HG03521 (cell line): ENCODE results near the gene SND1.

ENCODE experiments used
- ATAC-seq: cut with Tn5 transposase; IDR thresholded peaks from one replicate; pipeline ENCODE4 v1.9.1; 2021; ENCODE audit warnings: mild to moderate bottlenecking, moderate library complexity; ENCODE audit not compliant: unreplicated experiment

The SND1 gene

GRCh38 chr7:127798023-127798422 is 146.0 kb downstream of the SND1 start:
- ATAC-seq: no peak

- no peak for ATAC-seq
Observed at GRCh38 chr7:127798769-127799372, 146.9 kb downstream of the SND1 start.

GRCh38 chr7:127799535-127800305 is 147.7 kb downstream of the SND1 start:
- ATAC-seq: no peak

GRCh38 chr7:127802845-127803244 is 150.9 kb downstream of the SND1 start:
- no peak for ATAC-seq

GRCh38 chr7:127803626-127804025 is 151.6 kb downstream of the SND1 start:
- ATAC-seq: no peak

- no peak for ATAC-seq
Observed at GRCh38 chr7:127807340-127807739, 155.3 kb downstream of the SND1 start.

DNA sequence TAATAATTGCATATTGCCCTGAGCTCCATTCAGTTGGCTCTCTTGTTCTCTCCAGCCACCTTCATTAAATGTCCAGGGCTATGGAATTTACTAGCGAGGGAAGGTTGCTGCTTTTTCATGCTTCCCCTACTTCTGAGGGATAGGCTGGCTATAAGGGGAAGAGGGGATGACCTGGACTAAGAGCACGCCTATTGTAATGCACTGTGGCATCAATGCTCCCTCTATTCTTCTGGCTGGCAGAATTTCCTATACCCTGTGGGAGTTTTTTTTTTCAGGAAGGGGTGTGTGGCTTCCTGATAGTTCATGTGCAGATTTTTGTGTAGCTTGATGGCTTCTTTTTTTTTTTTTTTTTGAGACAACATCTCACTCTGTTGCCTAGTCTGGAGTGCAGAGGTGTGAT is 155.8 kb downstream of the SND1 start:
- no peak for ATAC-seq

DNA sequence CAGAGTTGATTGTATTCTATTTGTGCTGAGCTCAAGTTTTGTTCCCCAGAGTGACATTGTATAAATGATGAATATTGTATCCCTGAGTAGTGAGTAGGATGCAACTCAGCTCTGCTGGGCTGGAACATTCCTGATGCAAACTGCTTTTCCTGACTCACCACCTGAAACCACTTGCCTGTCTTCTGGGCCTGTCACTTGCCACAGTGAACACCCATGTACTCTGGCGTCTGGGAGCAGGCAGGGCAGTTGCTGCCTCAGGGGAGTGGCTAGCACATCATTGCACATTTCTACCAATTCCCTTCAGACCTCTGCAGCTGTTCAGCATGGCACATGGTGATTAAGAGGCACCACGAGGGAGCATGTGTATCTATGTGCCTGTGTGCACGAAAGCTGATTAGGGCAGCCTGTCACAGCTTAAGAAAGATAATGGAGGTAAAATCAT is 157.3 kb downstream of the SND1 start:
- no peak for ATAC-seq

- no peak for ATAC-seq
Observed at GRCh38 chr7:127810113-127810512, 158.1 kb downstream of the SND1 start.

- no peak for ATAC-seq
Observed at GRCh38 chr7:127810696-127811660, 159.0 kb downstream of the SND1 start.

DNA sequence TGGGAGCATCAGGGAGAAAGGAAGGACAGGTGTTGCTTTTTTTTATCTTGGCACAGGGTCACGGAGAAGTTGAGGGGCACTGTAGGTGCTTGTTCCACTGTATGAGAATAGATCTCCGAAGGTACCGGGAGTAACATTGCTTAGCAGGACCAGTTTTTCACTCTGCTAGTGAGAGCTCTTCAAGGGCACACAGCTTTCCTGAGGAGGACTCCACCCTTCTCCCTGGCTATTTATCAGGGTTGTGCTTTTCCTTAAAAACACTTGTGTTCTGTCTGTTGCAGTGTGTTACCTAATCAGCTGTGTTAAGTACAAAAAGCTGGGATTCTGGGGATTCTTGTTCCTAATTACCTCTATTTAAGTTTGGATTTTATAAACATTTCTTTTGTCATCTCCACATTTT is 160.5 kb downstream of the SND1 start:
- ATAC-seq: no peak

- ATAC-seq: no peak
Observed at GRCh38 chr7:127813991-127814541, 162.1 kb downstream of the SND1 start.

DNA sequence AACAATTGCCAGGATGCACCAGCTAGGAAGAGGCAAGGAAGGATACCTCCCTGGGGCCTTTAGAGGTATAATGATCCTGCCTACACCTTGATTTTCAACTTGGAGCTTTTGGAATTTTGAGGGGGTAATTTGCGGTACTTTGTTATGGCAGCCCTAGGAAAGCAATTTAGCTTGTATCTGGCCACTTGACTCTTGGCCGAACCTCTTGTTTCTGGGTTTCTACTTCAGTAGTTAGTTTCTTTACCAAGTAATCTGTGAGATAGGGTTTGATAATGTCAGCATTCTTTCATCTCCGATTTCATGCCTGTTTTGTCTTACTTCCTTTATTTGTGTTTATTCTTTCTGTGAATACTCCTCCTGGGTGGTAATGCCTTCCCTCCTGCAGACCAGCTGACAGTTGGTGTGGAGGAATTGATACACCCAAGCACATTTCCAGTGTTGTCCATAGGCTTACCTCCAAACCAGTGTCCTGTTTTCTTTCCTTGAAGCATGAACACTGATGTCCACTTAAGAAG is 163.7 kb downstream of the SND1 start:
- no peak for ATAC-seq

- ATAC-seq: no peak
Observed at GRCh38 chr7:127816354-127817190, 164.6 kb downstream of the SND1 start.

DNA sequence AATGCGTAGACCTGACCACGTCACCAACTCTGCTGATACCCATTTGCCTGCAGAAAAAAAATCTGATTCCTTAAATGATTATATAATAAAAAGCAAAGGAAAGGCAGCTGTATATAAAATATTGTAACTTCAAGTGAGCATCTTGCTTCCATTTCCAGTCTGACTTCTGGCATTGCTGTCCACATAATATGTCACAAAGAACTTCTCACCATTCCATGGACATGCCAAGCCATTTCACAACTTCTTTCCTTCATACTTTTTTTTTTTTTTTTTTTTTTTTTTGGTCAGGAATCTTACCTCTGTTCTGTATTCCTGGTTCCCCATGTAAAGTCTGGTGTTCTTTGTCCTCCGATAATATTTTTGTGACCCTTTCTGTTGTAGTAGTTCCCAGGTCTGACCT is 165.5 kb downstream of the SND1 start:
- no peak for ATAC-seq

GRCh38 chr7:127818306-127818705 is 166.3 kb downstream of the SND1 start:
- no peak for ATAC-seq

DNA sequence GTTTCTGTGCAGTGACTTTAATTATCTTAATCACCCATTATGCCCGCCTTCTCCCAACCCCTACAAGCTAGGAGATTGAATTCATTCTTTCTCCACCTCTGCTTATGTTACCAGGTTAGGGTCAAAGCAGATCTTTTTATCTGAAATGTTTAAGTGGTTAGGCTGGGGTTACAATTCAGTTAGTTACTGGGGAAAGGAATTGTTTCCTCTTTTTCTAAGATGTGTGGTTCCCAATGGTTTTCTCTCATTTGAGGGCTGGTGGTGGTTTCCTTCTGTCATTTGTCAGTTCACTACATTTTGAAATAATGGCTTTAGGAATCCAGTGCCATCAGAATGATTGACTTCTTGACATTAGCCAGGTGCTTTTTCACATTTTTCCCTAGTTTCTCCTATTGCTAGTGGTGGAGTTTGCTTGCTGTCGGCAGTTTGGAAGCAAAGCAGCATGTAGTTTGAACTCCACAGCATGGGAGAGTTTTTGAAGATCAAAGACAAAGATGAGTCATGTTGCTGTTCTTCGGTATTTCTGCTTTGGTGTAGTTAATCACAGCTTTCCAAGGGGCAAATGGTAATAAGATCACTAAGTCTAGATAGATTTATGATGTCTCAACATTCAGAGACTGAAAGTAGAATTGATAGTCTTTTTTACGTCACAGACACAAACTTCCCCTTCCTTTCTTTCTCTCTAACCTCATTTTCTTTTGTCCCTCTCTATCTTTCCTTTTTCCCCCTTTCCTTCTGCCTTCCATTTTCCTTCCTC is 168.2 kb downstream of the SND1 start:
- ATAC-seq: no peak

DNA sequence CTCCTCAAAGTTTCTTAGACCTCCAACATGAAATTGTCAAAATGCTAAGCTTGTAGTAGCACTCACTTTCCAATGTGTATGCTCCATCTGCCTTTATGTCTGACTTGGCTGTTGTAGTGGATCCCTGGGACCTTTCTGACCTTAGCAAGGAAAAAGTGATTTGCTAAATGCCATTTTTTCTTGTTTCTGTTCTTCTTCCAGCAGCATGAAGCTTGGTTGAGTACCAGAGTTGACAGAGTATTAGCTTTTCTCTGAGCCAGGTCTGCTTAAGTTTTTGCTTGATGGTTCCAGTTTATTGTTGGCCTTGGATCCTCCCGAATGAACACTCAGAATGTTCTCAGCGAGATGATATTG is 168.7 kb downstream of the SND1 start:
- ATAC-seq: no peak

- no peak for ATAC-seq
Observed at GRCh38 chr7:127821146-127821545, 169.2 kb downstream of the SND1 start.
